Small intestine (tissue), 7 donors: ENCODE data around the gene RUVBL2. TPM values are rescaled to one million over a fixed set of nuclear protein-coding genes. Genes with fewer than 3 reads are reported as not detected.

ENCODE experiments used
- DNase-seq, 2 donors: peaks; one replicate each; pipeline versions ENCODE4 v3.0.0 to v3.0.0-alpha.2; 2013
- FAIRE-seq: peaks from 2 replicates; lab custom pipeline; 2012; peaks lifted over from hg19 to GRCh38; lab: Jason Lieb, UNC
- H3K27ac ChIP-seq, 3 donors: one replicate each; pipeline ENCODE4 v1.5.1; 2013; ENCODE audit warnings: low read length in 2 of 3, mild to moderate bottlenecking in 2 of 3, control low read depth in 1 of 3, inconsistent platforms in 1 of 3, low read depth in 1 of 3, moderate library complexity in 1 of 3
- H3K27me3 ChIP-seq, 3 donors: one replicate each; pipeline ENCODE4 v1.6.1; 2013; ENCODE audit warnings: low read length in 3 of 3, inconsistent platforms in 1 of 3; ENCODE audit not compliant: control insufficient read depth in 3 of 3, insufficient read depth in 3 of 3
- H3K36me3 ChIP-seq, 3 donors: one replicate each; pipeline ENCODE4 v1.6.1; 2013; ENCODE audit warnings: low read length in 3 of 3, inconsistent platforms in 1 of 3, low read depth in 1 of 3, mild to moderate bottlenecking in 1 of 3, moderate library complexity in 1 of 3; ENCODE audit not compliant: control insufficient read depth in 3 of 3, insufficient read depth in 2 of 3
- H3K4me1 ChIP-seq, 3 donors: one replicate each; pipeline ENCODE4 v1.6.1; 2013; ENCODE audit warnings: low read length in 2 of 3, inconsistent platforms in 1 of 3, low read depth in 1 of 3, mild to moderate bottlenecking in 1 of 3, moderate library complexity in 1 of 3; ENCODE audit not compliant: control insufficient read depth in 3 of 3, insufficient read depth in 2 of 3
- H3K4me3 ChIP-seq, 3 donors: one replicate each; pipeline ENCODE4 v1.5.1; 2013; ENCODE audit warnings: low read length in 3 of 3, control low read depth in 1 of 3, inconsistent platforms in 1 of 3, low read depth in 1 of 3, mild to moderate bottlenecking in 1 of 3, moderate library complexity in 1 of 3
- H3K9me3 ChIP-seq, 2 donors: one replicate each; pipeline ENCODE4 v1.6.1; 2013; ENCODE audit warnings: low read depth in 1 of 2, low read length in 1 of 2; ENCODE audit not compliant: control insufficient read depth in 2 of 2, insufficient read depth in 1 of 2
- whole genome bisulfite sequencing, 3 donors: extraction: QIAGEN DNeasy Blood & Tissue Kit; methylation state at CpG; one replicate each; pipeline ENCODE4 v1.1.7; 2013; 5-methylcytosine and 5-hydroxymethylcytosine counted together
- polyA plus RNA-seq, 4 donors: library from polyadenylated mRNA; stranded (reverse) in 3 of 4; unstranded in 1 of 4; fragments of 200-250 nt in 3 of 4; fragments of 120-200 nt in 1 of 4; gene quantifications; one replicate each; pipeline versions ENCODE4 v1.2.1 to v1.2.3, GENCODE V29; 2013
- donor health status: healthy with polysubstance abuse.
- donor health status: control.
- donor health status: control.
- donor health status: Bipolar disorder and iron deficiency.
- donor health status: healthy.

Gene RUVBL2
- polyA plus RNA-seq, 4 donors: 45.4 to 108 (median 57.3) TPM

DNA sequence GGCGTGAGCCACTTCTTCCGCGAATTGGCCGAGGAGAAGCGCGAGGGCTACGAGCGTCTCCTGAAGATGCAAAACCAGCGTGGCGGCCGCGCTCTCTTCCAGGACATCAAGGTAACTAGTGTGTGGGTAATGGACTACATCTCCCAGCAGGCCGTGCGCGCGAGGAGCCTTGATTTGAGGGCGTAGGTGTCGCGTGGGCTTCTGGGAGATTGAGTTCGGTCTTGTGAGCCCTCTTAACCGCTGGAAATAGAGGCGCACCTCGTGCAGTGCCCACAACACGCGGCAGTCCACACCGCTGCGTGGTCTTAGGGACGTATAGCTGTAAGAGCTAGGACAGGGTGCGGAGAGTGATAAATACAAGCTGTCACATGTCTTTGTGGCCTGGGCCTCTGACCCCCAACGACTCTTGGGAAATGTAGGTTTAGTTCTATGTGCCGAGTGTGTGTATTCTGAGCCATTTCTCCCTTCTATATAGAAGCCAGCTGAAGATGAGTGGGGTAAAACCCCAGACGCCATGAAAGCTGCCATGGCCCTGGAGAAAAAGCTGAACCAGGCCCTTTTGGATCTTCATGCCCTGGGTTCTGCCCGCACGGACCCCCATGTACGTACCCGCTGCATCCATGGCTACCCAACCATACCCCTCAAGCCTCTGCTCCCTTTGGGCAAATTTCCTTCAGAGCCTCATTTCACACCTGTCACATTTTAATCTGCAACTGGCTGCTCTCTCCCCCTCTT lies 27.7 kb upstream of the RUVBL2 start:
- DNase-seq (peak; percentile 85 to 87), FAIRE-seq (no peak)

DNA sequence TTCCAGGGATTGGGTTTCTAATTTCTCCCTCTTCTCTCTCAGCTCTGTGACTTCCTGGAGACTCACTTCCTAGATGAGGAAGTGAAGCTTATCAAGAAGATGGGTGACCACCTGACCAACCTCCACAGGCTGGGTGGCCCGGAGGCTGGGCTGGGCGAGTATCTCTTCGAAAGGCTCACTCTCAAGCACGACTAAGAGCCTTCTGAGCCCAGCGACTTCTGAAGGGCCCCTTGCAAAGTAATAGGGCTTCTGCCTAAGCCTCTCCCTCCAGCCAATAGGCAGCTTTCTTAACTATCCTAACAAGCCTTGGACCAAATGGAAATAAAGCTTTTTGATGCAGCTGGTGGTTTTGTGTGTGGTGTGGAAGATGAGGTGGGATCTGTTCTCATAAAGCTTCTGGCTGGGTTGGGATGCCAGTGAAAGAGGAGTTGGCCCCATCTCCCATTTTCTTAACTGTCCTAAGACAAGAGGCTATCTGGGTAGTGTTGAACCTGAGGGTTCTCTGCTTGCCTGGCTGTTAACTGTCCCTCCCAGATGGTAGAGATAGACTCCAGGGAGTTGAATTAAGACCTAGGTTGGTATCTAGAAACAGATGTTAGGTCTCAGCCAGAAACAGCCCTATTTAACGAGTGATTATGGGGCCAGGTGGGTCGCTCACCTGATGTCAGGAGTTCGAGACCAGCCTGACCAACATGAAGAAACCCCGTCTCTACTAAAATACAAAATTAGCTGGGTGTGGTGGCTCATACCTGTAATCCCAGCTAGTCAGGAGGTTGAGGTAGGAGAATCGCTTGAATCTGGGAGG lies 26.9 kb upstream of the RUVBL2 start:
- 53 to 64% (median 62%) methylated on average over 10 of the region's 10 CpGs for WGBS, 3 donors
- no peaks in the 10 kb centered on the region for H3K27me3 ChIP-seq
- peaks cover 0 to 32% (median 14%) of the 10 kb centered on the region in 3 donors for H3K4me1 ChIP-seq
- FAIRE-seq: no peak
- DNase-seq: peak in 1 of 2 donors; percentile 49
- H3K36me3 ChIP-seq: peaks cover 3 to 65% (median 4%) of the 10 kb centered on the region in 3 donors
- peak overlapping the region; percentile 59 to 73 (median 65) for H3K4me3 ChIP-seq
- no peaks in the 10 kb centered on the region for H3K9me3 ChIP-seq
- H3K27ac ChIP-seq: peak overlapping the region; percentile 79 to 92 (median 87)

More for the DNA sequence above, 27.7 kb upstream of the RUVBL2 start:
- peak overlapping the region; percentile 59 to 73 (median 65) for H3K4me3 ChIP-seq
- no peaks in the 10 kb centered on the region for H3K9me3 ChIP-seq
- H3K4me1 ChIP-seq: peaks cover 0 to 38% (median 14%) of the 10 kb centered on the region in 3 donors
- peaks cover 3 to 68% (median 4%) of the 10 kb centered on the region in 3 donors for H3K36me3 ChIP-seq
- H3K27ac ChIP-seq: peak overlapping the region; percentile 79 to 92 (median 87)
- H3K27me3 ChIP-seq: no peaks in the 10 kb centered on the region
- WGBS, 3 donors: 3 to 7% (median 7%) methylated on average over 36 of the region's 36 CpGs

DNA sequence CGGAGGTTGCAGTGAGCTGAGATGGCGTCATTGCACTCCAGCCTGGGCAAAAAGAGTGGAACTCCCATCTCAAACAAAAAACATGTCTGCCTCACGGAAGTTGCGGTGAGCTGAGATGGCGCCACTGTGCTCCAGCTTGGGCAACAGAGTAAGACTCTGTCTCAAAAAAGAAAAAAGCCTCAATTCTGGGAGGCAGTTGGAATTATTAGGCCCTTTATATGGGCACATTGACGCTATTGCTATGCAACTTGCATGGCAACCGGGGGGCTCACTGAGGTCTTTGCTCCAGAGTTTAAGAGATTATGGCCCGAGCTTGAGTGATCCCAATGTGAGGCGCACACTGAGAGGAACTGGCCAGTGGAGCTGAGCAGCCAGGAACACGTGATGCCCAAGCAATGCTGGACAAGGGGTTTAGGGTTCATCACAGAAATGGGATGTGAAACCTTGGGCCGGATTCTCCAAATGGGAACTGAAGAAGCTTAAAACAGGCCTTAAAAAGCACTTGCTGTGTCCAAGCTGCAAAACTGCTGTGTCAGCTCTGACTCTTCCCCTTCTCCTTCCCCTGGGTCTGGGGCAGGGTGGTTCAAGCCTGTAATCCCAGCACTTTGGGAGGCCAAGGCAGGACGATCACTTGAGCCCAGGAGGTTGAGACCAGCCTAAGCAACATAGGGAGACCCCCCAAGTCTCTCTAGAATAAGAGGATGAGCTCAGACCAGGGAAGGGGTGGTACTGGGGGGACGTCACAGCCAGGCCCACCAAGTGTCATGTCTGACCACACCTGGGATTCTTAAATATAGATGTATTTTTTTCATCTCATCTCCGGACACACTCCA lies 26.1 kb upstream of the RUVBL2 start:
- Histone ChIP-seq H3K27ac (peak overlapping the region; percentile 4 to 79 (median 39)), H3K4me1 (peaks cover 0 to 23% (median 14%) of the 10 kb centered on the region in 3 donors), H3K36me3 (peaks cover 3 to 70% (median 4%) of the 10 kb centered on the region in 3 donors), H3K4me3 (peak overlapping the region in 1 of 3 donors; percentile 73), H3K9me3 (no peaks in the 10 kb centered on the region), H3K27me3 (no peaks in the 10 kb centered on the region)
- FAIRE-seq (no peak), DNase-seq (peak in 1 of 2 donors; percentile 80)
- 75 to 80% (median 77%) methylated on average over 14 of the region's 14 CpGs for WGBS, 3 donors

DNA sequence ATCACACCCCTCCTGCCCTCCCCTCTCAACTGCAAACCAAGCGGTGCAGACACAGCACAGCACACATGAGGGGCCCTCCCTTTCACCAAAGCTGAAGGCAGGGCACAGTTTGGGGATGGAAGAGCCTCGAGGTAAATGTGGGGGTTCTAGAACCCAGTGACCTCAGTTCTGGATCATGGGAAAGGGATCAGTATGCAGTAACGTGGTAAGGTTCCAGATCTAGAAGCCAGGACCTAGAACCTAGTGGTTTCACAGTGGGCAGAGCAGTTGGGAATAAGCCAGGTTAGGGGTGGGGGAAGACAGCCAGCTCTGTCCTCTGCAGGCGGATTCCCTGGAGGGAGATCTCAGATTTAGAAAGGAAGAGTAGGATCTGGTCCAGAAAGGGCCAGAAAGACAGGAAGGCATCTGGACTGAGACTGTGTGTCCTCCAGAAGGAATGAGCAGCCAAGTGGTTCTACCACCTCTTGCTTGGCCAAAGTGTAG lies 25.5 kb upstream of the RUVBL2 start:
- Histone ChIP-seq H3K27ac (peak overlapping the region in 1 of 3 donors; percentile 79), H3K4me3 (no peak overlapping the region), H3K9me3 (no peaks in the 10 kb centered on the region), H3K36me3 (peaks cover 3 to 76% (median 4%) of the 10 kb centered on the region in 3 donors), H3K27me3 (no peaks in the 10 kb centered on the region), H3K4me1 (peaks cover 0 to 21% (median 10%) of the 10 kb centered on the region in 3 donors)
- WGBS, 3 donors: 59 to 72% (median 67%) methylated on average over 4 of the region's 4 CpGs
- DNase-seq (peak in 1 of 2 donors; percentile 51), FAIRE-seq (no peak)

DNA sequence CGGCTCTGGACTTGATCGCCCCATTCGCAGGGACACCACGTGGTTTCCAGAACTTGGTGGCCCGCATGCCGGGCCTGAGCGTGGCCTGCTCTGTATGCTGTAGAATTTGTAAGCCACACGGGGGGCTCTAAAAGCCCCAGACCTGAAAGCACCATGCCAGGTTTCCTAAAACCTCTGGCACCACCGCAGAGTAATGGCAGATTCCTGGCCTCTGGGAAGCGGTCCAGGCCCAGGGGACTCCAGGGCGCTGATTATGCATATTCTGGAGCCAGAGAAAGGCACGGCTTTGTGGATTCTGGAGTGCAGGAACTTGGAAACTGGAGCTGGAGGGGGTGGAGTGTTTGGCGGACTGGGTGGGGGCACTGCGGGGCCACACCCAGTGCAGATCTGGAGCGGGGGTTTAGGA lies 24.9 kb upstream of the RUVBL2 start:
- Histone ChIP-seq H3K9me3 (no peaks in the 10 kb centered on the region), H3K4me3 (no peak overlapping the region), H3K27ac (no peak overlapping the region), H3K4me1 (peaks cover 0 to 16% (median 6%) of the 10 kb centered on the region in 3 donors), H3K36me3 (peaks cover 3 to 82% (median 4%) of the 10 kb centered on the region in 3 donors), H3K27me3 (no peaks in the 10 kb centered on the region)
- WGBS, 3 donors: 85 to 89% (median 89%) methylated on average over 15 of the region's 15 CpGs
- no peak for DNase-seq
- no peak for FAIRE-seq

DNA sequence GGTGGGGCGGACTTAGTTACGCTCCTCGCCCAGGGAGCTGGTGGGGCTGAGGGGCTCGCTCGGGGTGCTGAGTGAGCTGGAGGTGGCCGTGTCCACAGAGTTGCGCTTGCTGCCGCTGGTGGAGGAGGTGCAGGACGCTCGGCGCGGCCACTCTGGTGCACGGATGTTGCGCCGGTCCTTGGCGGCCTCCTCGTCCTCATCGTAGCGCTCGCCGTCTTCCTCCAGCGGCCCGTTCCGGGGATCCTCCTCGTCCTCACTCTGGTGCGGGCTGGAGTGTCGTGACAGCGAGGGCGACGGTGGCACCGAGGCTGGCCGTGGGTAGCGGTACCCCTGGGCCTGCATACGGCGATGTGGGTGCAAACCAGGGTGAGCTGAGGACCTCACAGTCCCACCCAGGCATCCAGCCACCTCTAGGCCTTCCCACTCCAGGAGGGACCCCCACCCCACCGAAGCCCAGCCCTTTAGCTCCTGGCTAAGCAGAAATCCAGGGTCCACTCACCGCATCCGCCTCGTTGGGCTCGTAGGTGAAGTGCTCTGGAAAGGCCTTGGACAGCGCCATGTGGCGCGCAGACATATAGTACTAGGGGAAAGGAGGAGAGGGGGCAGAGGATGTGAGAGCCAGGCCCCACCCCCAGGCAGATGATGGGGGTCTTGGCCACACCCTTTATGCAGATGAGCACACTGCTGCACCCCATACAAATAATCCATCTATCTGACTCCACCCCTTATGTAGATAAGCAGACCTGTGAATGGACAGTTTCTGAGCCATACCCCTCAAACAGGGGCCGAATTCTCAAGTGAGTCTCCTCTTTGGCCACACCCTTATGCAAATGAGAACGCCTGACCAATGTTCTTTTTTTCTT lies 24.2 kb upstream of the RUVBL2 start:
- Histone ChIP-seq H3K27me3 (no peaks in the 10 kb centered on the region), H3K4me1 (peaks cover 0 to 9% (median 2%) of the 10 kb centered on the region in 3 donors), H3K36me3 (peaks cover 3 to 89% (median 4%) of the 10 kb centered on the region in 3 donors), H3K9me3 (no peaks in the 10 kb centered on the region), H3K27ac (no peak overlapping the region), H3K4me3 (no peak overlapping the region)
- WGBS, 3 donors: 93 to 95% (median 94%) methylated on average over 38 to 45 of the region's 45 CpGs
- FAIRE-seq: no peak
- DNase-seq: no peak

DNA sequence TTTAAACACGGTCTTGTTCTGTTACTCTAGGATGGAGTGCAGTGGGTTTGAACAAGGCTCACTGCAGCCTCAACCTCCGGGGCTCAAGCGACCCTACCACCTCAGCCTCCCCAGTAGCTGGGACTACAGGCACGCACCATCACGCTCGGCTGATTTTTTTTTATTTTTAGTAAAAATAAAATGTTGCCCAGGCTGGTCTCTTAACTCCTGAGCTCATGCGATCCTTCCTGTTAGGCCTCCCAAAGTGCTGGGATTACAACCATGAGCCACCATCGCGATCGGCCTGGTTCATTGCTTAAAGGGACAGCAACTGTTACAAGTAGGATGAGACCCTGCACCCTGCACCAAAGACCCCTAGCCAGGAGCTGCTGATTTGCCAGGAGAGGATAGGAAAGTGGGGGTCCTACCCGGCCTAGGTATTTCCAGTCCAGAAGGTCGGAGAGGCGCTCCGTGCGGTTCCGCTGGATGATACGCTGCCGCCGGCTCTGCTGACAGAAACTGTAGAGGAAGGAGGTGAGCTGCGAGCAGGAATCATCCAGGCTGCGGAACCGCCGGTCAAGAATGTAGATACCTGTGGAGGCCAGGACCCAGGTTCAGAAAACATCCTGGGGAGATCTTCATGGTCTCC lies 23.4 kb upstream of the RUVBL2 start:
- FAIRE-seq (no peak), DNase-seq (no peak)
- H3K4me1 ChIP-seq: peaks cover 0 to 6% (median 0%) of the 10 kb centered on the region in 3 donors
- H3K9me3 ChIP-seq: no peaks in the 10 kb centered on the region
- 88 to 92% (median 91%) methylated on average over 23 of the region's 23 CpGs for WGBS, 3 donors
- H3K4me3 ChIP-seq: no peak overlapping the region
- H3K36me3 ChIP-seq: peaks cover 3 to 94% (median 4%) of the 10 kb centered on the region in 3 donors
- no peak overlapping the region for H3K27ac ChIP-seq
- H3K27me3 ChIP-seq: no peaks in the 10 kb centered on the region
